H1 (cell line): ENCODE measurements around the gene RBM41. TPM values are rescaled to one million over a fixed set of nuclear protein-coding genes. Genes with fewer than 3 reads are reported as not detected.

ENCODE experiments used
- CTCF ChIA-PET: fragments of 300-600 bp; sonication (Branson Sonifier 250); formaldehyde crosslinking; loops from one replicate; lab custom pipeline; 2021; ENCODE audit not compliant: partially characterized antibody; lab: Charles Lee
- POLR2A ChIA-PET: fragments of 300-600 bp; sonication (Branson Sonifier 250); formaldehyde crosslinking; loops from one replicate; lab custom pipeline; 2021; ENCODE audit warnings: inconsistent platforms; ENCODE audit not compliant: partially characterized antibody; lab: Charles Lee
- DNase-seq, 2 experiments: peaks; one replicate each; pipeline versions ENCODE4 v3.0.0 to v3.0.0-alpha.2; 2010 to 2022; ENCODE audit warnings: low spot score in 2 of 2, low read depth in 1 of 2, mixed read lengths in 1 of 2
- FAIRE-seq: peaks from 2 replicates; lab custom pipeline; 2011; peaks lifted over from hg19 to GRCh38; lab: Jason Lieb, UNC
- H2AFZ ChIP-seq: 2 replicates; pipeline ENCODE4 v1.8.1; 2012; ENCODE audit warnings: low read length, inconsistent platforms
- H2AK5ac ChIP-seq: 2 replicates; pipeline ENCODE4 v1.6.1; 2013; ENCODE audit warnings: low read depth, low read length
- H2BK120ac ChIP-seq: replicated peaks from 2 replicates; pipeline ENCODE3; 2013; ENCODE audit warnings: low read depth, low read length, inconsistent platforms
- H2BK12ac ChIP-seq: 2 replicates; pipeline ENCODE4 v1.6.1; 2013; ENCODE audit warnings: low read depth, low read length
- H2BK15ac ChIP-seq: 2 replicates; pipeline ENCODE4 v1.6.1; 2013; ENCODE audit warnings: low read length
- H2BK20ac ChIP-seq: 2 replicates; pipeline ENCODE4 v1.6.1; 2013; ENCODE audit warnings: low read length
- H2BK5ac ChIP-seq: 2 replicates; pipeline ENCODE4 v1.6.1; 2013; ENCODE audit warnings: low read depth, low read length
- H3K14ac ChIP-seq: 2 replicates; pipeline ENCODE4 v1.6.1; 2013; ENCODE audit warnings: inconsistent platforms; ENCODE audit not compliant: insufficient read length
- H3K18ac ChIP-seq: 2 replicates; pipeline ENCODE4 v1.6.1; 2013; ENCODE audit warnings: low read length; ENCODE audit errors: extremely low read depth
- H3K23ac ChIP-seq: 2 replicates; pipeline ENCODE4 v1.6.1; 2013; ENCODE audit warnings: inconsistent platforms; ENCODE audit not compliant: insufficient read length
- H3K23me2 ChIP-seq: 2 replicates; pipeline ENCODE4 v1.6.1; 2013; ENCODE audit warnings: low read depth, low read length
- H3K27ac ChIP-seq: 2 replicates; pipeline ENCODE4 v1.6.1; 2011; ENCODE audit warnings: low read depth, low read length, inconsistent platforms
- H3K27me3 ChIP-seq, 4 experiments: replicated peaks in 1 of 4; 1 replicate in 1 of 4; 2 replicates in 3 of 4; pipeline versions ENCODE4 v1.6.1 to v1.8.1; 2011 to 2013; ENCODE audit warnings: low read length in 3 of 4, mild to moderate bottlenecking in 3 of 4, inconsistent platforms in 2 of 4, mixed read lengths in 2 of 4, moderate library complexity in 1 of 4; ENCODE audit not compliant: control insufficient read depth in 3 of 4, insufficient read depth in 3 of 4; ENCODE audit errors: extremely low read depth in 1 of 4
- H3K36me3 ChIP-seq, 4 experiments: 2 replicates each; pipeline versions ENCODE4 v1.6.1 to v1.8.1; 2011 to 2013; ENCODE audit warnings: mild to moderate bottlenecking in 4 of 4, low read length in 3 of 4, moderate library complexity in 2 of 4, control low read depth in 1 of 4, inconsistent platforms in 1 of 4; ENCODE audit not compliant: insufficient read depth in 4 of 4, control insufficient read depth in 2 of 4
- H3K4ac ChIP-seq: replicated peaks from 2 replicates; pipeline ENCODE3; 2013; ENCODE audit warnings: low read length, low read depth, mixed read lengths, inconsistent platforms; ENCODE audit not compliant: insufficient read length
- H3K4me1 ChIP-seq, 4 experiments: replicated peaks in 1 of 4; 1 replicate in 1 of 4; 2 replicates in 3 of 4; pipeline versions ENCODE4 v1.6.1 to v1.8.1; 2011 to 2013; ENCODE audit warnings: low read length in 3 of 4, inconsistent platforms in 2 of 4, mixed read lengths in 1 of 4; ENCODE audit not compliant: insufficient read depth in 4 of 4, control insufficient read depth in 3 of 4
- H3K4me2 ChIP-seq, 2 experiments: 2 replicates each; pipeline versions ENCODE4 v1.6.1 to v1.8.1; 2011 to 2013; ENCODE audit warnings: low read depth in 2 of 2, low read length in 2 of 2, control low read depth in 1 of 2, inconsistent platforms in 1 of 2, mild to moderate bottlenecking in 1 of 2; ENCODE audit not compliant: insufficient read depth in 1 of 2
- H3K4me3 ChIP-seq, 4 experiments: fragments of 200-600, 300-600 bp in 1 of 4; sonication (generic), shearing (Covaris generic), sonication (Bioruptor Twin) in 1 of 4; 2 replicates each; pipeline versions ENCODE4 v1.5.1 to v1.8.1; 2011 to 2016; ENCODE audit warnings: low read length in 4 of 4, low read depth in 3 of 4, control low read depth in 2 of 4, inconsistent platforms in 2 of 4, mild to moderate bottlenecking in 2 of 4, mixed read lengths in 1 of 4, moderate library complexity in 1 of 4; ENCODE audit not compliant: insufficient read depth in 2 of 4; ENCODE audit errors: extremely low read depth in 1 of 4
- H3K56ac ChIP-seq: replicated peaks from 2 replicates; pipeline ENCODE3; 2013; ENCODE audit warnings: low read depth, mild to moderate bottlenecking, mixed read lengths, low read length, inconsistent platforms; ENCODE audit not compliant: insufficient read length
- H3K79me1 ChIP-seq: 2 replicates; pipeline ENCODE4 v1.6.1; 2013; ENCODE audit warnings: low read depth, low read length, control low read depth
- H3K79me2 ChIP-seq, 2 experiments: 2 replicates each; pipeline versions ENCODE4 v1.6.1 to v1.8.1; 2012 to 2013; ENCODE audit warnings: low read length in 2 of 2, mild to moderate bottlenecking in 2 of 2, inconsistent platforms in 1 of 2; ENCODE audit not compliant: insufficient read depth in 2 of 2, control insufficient read depth in 1 of 2
- H3K9ac ChIP-seq, 4 experiments: replicated peaks in 1 of 4; 1 replicate in 1 of 4; 2 replicates in 3 of 4; pipeline versions ENCODE4 v1.6.1 to v1.8.1; 2011 to 2013; ENCODE audit warnings: low read depth in 3 of 4, low read length in 3 of 4, control low read depth in 2 of 4, mild to moderate bottlenecking in 2 of 4, moderate library complexity in 2 of 4, inconsistent platforms in 1 of 4; ENCODE audit errors: extremely low read depth in 1 of 4
- H3K9me3 ChIP-seq, 2 experiments: 2 replicates each; pipeline versions ENCODE4 v1.6.1 to v1.8.1; 2012 to 2013; ENCODE audit warnings: mild to moderate bottlenecking in 2 of 2, moderate library complexity in 2 of 2, control low read depth in 1 of 2, inconsistent platforms in 1 of 2, low read depth in 1 of 2, low read length in 1 of 2, mixed read lengths in 1 of 2; ENCODE audit not compliant: insufficient read depth in 2 of 2
- H4K20me1 ChIP-seq, 2 experiments: replicated peaks in 1 of 2; 2 replicates each; pipeline versions ENCODE3 to v1.8.1; 2011 to 2013; ENCODE audit warnings: inconsistent platforms in 2 of 2, low read length in 2 of 2, mild to moderate bottlenecking in 1 of 2; ENCODE audit not compliant: insufficient read depth in 2 of 2, control insufficient read depth in 1 of 2
- H4K5ac ChIP-seq: 2 replicates; pipeline ENCODE4 v1.6.1; 2013; ENCODE audit warnings: low read length, low read depth, mixed read lengths, inconsistent platforms; ENCODE audit not compliant: insufficient read length
- H4K8ac ChIP-seq: 2 replicates; pipeline ENCODE4 v1.8.0; 2013; ENCODE audit warnings: mild to moderate bottlenecking, moderate library complexity, low read length, inconsistent platforms; ENCODE audit not compliant: insufficient read depth; ENCODE audit errors: extremely low read depth
- H4K91ac ChIP-seq: replicated peaks from 2 replicates; pipeline ENCODE3; 2013; ENCODE audit warnings: low read length, mixed read lengths, inconsistent platforms; ENCODE audit not compliant: insufficient read length
- BCL11A ChIP-seq, 2 experiments: IDR thresholded peaks; one replicate each; pipeline ENCODE4 v1.6.1; 2011; ENCODE audit warnings: low read depth in 2 of 2, low read length in 2 of 2, mild to moderate bottlenecking in 2 of 2
- JUND ChIP-seq: IDR thresholded peaks from 2 replicates; pipeline ENCODE4 v1.6.1; 2011; ENCODE audit warnings: mild to moderate bottlenecking, improper control_type of control experiment, low read length
- SIN3A ChIP-seq, 2 experiments: IDR thresholded peaks in 1 of 2; conservative IDR thresholded peaks in 1 of 2; 2 replicates each; pipeline ENCODE4 v1.6.1; 2011 to 2012; ENCODE audit warnings: low read length in 2 of 2, improper control_type of control experiment in 1 of 2, low read depth in 1 of 2, mild to moderate bottlenecking in 1 of 2
- WGBS, 2 experiments: shearing (Covaris generic) in 1 of 2; methylation state at CpG; one replicate each; pipeline versions ENCODE4 v1.1.6 to v1.1.7; 2013 to 2015; ENCODE audit warnings: low lambda C conversion rate in 2 of 2, mixed read lengths in 2 of 2, inconsistent platforms in 1 of 2, low coverage in 1 of 2, missing lambda C conversion rate in 1 of 2; ENCODE audit not compliant: insufficient replicate concordance in 2 of 2, insufficient coverage in 1 of 2, insufficient read length in 1 of 2; ENCODE audit errors: extremely low coverage in 1 of 2, missing lambda C conversion rate in 1 of 2; 5-methylcytosine and 5-hydroxymethylcytosine counted together
- polyA plus RNA-seq, 7 experiments: library from polyadenylated mRNA; depleted of rRNA in 3 of 7; stranded (reverse) in 5 of 7; unstranded in 2 of 7; fragments of >200 nt in 5 of 7; fragments of 200-250 nt in 2 of 7; gene quantifications; 1 replicate in 5 of 7; 2 replicates in 1 of 7; 4 replicates in 1 of 7; pipeline versions ENCODE4 v1.2.1 to v1.2.3, GENCODE V29; 2011 to 2013; ENCODE audit warnings: missing spikeins in 2 of 7, mixed read lengths in 2 of 7
- total RNA-seq: library from RNA; stranded (reverse); fragmentation: NEBNext Ultra II Directional; extraction: Animal tissue kit (Norgen Biotek cat#: 25700); gene quantifications from 2 replicates; pipeline ENCODE4 v1.2.1, GENCODE V29; 2021

RBM41 gene
- total and polyA plus RNA-seq, 2 of the 8 experiments (the other 6 are each of a cell fraction or from before 2014, with no cell fraction given) = 2.6 to 26.4 TPM

GRCh38 chrX:107047622-107048021 lies 71.0 kb downstream of the RBM41 start:
- ChIA-PET POLR2A (interaction anchor here (0.7 kb wide), 1 partner anchor 12 kb away, joined by 3 read pairs; no protein-coding TSS in a partner anchor), CTCF (no interaction called here)
- H2AK5ac ChIP-seq = no peak overlapping the region
- no peak overlapping the region for H3K23ac ChIP-seq
- no peak overlapping the region for H3K56ac ChIP-seq
- no peak overlapping the region for H2BK12ac ChIP-seq
- H3K23me2 ChIP-seq = no peaks in the 10 kb centered on the region
- FAIRE-seq = no peak
- no peaks in the 10 kb centered on the region for H4K20me1 ChIP-seq
- H3K79me1 ChIP-seq = no peaks in the 10 kb centered on the region
- no peak overlapping the region for H3K14ac ChIP-seq
- no peak overlapping the region for H4K8ac ChIP-seq
- no peak overlapping the region for H4K91ac ChIP-seq
- H2BK20ac ChIP-seq = no peak overlapping the region
- no peaks in the 10 kb centered on the region for H3K9me3 ChIP-seq
- H2BK5ac ChIP-seq = no peak overlapping the region
- DNase-seq = no peak
- H3K9ac ChIP-seq = no peak overlapping the region
- H3K4me1 ChIP-seq = no peaks in the 10 kb centered on the region
- no peak overlapping the region for H2BK15ac ChIP-seq
- no CpG with 5 or more reads among the region's 1 CpG for WGBS, 2 experiments
- no peak overlapping the region for H3K4me2 ChIP-seq
- TF ChIP-seq SIN3A (conservative IDR thresholded peaks at IDR 0.05 in 1 of 2, IDR thresholded peaks at IDR 0.05 in 1 of 2; ENCODE audit: low read depth in 1 of 2, low read length in 2 of 2) = no peak
- TF ChIP-seq BCL11A (IDR thresholded peaks at IDR 0.05; ENCODE audit: low read depth in 2 of 2, low read length in 2 of 2) = no peak
- TF ChIP-seq JUND = no peak
- no peak overlapping the region for H3K18ac ChIP-seq
- H3K4me3 ChIP-seq = no peak overlapping the region
- no peak overlapping the region for H3K27ac ChIP-seq
- H3K27me3 ChIP-seq = no peaks in the 10 kb centered on the region
- H4K5ac ChIP-seq = no peak overlapping the region
- no peak overlapping the region for H2BK120ac ChIP-seq
- no peaks in the 10 kb centered on the region for H3K79me2 ChIP-seq
- no peak overlapping the region for H3K4ac ChIP-seq
- H3K36me3 ChIP-seq = no peaks in the 10 kb centered on the region
- H2AFZ ChIP-seq = no peak overlapping the region
